Vagina (tissue), 2 donors: Measurements from ENCODE around the gene PAFAH1B2.
"Not testable (repeated sequence)": the region's sequence is repeated elsewhere in the genome, so short reads cannot be mapped to it uniquely, and the experiment has no call there.

Experiments used
- CTCF ChIP-seq, 3 experiments: fragments of 450-650 bp in 2 of 3; fragments of 200-600 bp in 1 of 3; sonication (generic) in 1 of 3; IDR thresholded peaks; one replicate each; pipeline ENCODE4 v1.5.1; 2017 to 2019; ENCODE audit warnings: antibody characterized with exemption in 3 of 3, mild to moderate bottlenecking in 2 of 3, moderate library complexity in 2 of 3
- POLR2A ChIP-seq, 2 donors: fragments of 450-650 bp; IDR thresholded peaks; one replicate each; pipeline ENCODE4 v1.6.1; 2017; ENCODE audit warnings: antibody characterized with exemption in 2 of 2, mild to moderate bottlenecking in 2 of 2, moderate library complexity in 2 of 2

- TF ChIP-seq CTCF, POLR2A (IDR thresholded peaks at IDR 0.05): not testable (repeated sequence)
These were observed 62.0 kb downstream of the PAFAH1B2 start for GRCh38 chr11:117206111-117206510.
